HG02623 (cell line): ENCODE results near the gene WDR72.
"Not testable (repeated sequence)": the region's sequence is repeated elsewhere in the genome, so short reads cannot be mapped to it uniquely, and the experiment has no call there.

Experiments
- ATAC-seq: cut with Tn5 transposase; IDR thresholded peaks from one replicate; pipeline ENCODE4 v1.9.1; 2021; ENCODE audit warnings: moderate library complexity; ENCODE audit not compliant: unreplicated experiment

WDR72 gene

DNA sequence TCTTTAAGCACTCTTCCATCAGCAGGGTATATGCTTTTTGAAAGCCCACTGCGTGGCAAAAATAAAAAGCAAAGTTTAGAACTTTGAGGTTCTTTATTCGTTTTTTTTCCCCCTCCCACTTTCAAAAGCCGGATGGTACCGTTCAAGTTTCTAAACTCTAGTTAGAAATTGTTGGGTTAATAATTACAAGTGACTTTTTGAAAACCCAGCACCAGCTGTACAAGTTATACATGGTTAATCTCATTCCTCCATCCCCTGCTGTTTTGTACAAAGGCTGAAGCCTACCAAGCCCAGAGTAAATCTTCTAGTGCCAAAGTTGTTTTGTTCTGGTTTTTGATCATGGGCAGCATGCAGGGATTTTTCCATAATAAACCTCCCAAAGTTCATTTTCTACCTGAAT lies 48.6 kb downstream of the WDR72 start:
- no peak for ATAC-seq

DNA sequence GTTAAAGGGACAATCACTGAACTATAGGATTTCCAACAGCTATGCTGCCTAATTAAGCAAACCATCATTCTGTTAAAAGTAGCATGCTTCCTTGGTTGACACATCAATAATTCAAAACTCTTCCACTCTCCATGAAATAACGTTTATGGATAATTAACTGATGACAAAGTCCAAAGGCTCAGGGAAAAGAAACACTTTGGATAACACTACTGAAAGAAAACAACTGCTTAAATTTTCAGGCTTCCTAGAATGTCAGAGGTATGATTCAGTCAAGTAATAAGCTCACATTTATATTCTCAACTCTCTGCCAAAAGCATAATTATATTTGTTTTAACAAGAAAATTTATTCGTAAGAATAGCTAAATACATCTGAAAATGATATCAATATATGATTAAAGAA lies 49.6 kb downstream of the WDR72 start:
- ATAC-seq: no peak

- ATAC-seq: no peak
Observed at GRCh38 chr15:53695365-53695764, 64.1 kb downstream of the WDR72 start.

DNA sequence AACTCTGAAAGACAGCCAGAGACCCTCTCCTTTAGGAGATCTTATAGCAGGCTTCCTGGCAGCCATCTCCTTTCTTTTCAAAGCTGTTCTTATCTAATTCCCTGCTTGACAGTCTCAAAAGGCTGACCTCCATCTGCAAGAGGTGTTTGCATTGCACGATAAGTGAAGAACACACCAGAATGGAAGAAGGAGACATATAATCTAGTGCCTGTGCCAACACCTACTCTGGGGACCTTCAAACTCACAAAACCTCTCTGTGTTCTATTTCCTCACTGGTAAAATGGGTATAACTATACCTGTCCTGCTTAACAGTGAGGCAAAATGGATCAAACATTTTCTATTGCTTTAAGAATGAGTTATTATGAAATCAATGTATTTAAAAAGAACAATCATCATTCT lies 65.0 kb downstream of the WDR72 start:
- ATAC-seq: no peak

- no peak for ATAC-seq
Observed at GRCh38 chr15:53693729-53694475, 65.6 kb downstream of the WDR72 start.

DNA sequence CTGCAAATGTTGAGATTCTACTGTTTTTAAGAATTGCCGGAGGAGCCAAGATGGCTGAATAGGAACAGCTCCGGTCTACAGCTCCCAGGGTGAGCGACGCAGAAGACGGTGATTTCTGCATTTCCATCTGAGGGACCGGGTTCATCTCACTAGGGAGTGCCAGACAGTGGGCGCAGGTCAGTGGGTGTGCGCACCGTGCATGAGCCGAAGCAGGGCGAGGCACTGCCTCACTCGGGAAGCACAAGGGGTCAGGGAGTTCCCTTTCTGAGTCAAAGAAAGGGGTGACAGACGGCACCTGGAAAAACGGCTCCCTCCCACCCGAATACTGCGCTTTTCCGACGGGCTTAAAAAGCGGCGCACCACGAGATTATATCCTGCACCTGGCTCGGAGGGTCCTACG lies 75.3 kb downstream of the WDR72 start:
- not testable (repeated sequence) for ATAC-seq

DNA sequence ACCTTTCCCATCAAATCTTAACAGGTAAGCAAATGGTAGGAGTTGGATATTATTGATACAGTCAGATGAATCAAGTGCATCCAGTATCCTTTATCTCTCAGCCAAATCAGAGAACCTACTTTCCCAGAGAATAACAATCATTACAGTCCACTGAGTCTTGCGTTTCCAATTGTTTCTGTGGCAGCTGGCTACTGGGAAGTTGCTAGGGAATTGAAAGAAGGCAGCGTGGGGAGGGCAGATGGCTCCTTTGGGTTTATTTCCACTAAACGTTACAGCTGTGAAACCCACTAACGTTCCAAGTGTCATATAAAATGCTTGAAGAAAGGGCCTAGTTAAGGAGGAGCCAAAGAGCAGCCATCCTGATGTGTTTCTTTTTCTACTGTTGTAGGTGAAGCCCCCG lies 78.4 kb downstream of the WDR72 start:
- ATAC-seq: no peak

DNA sequence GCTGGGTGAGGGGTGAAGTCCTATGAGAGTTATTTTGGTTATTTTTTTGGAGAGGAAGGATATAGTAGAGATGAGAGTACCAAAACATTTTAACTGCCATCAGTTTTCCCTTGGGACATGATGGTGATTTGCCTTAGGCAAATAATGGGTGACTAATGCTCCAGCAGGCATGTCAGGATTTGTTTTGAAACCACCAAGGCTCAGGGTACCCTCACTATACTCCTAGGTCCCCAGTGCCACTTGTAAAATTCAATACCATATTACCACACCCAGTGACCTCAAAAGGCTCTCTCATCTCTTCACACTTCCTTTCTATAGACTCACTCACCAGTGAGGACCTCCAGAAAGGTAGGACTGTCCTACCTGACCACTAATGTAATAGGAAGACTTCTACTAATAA lies 83.6 kb downstream of the WDR72 start:
- no peak for ATAC-seq

DNA sequence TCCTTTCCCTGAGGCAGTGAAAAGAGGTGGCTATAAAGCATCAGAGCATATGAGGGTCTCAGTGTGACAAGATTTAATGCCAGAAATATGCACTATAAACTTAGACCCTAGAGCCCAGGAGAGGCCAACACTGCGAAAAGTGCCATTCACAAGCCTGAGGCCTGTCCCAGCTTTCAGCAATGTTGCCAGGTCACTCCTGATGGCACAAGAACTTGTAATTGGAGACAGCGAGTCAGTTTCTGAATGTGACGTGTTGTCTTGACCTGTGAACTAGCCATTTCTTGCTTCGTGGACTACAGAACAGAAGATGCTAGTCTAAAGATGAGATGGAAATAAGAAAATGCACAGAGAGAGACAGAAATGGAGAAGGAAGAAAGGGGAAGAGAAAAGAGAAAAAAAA lies 87.9 kb downstream of the WDR72 start:
- ATAC-seq: no peak

- no peak for ATAC-seq
Observed at GRCh38 chr15:53670701-53671100, 88.8 kb downstream of the WDR72 start.

DNA sequence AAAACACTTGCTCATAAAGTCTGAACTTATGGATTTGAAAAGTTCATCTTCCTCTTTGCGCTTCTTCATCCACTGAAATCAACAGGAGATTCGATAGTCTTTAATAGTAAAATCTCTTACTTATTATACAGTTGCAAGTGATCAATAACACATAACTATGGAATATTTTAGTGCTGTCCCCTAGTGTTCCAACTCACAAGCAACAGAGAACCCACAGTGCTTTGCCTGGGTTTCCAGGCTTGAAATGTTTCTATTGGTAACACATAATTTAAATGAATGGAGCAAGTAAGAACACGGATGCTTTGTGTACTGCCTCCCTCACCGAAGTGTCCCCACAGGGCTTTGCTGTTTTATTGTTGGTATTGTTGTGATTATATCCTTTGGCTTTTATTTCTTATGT lies 93.5 kb downstream of the WDR72 start:
- no peak for ATAC-seq

DNA sequence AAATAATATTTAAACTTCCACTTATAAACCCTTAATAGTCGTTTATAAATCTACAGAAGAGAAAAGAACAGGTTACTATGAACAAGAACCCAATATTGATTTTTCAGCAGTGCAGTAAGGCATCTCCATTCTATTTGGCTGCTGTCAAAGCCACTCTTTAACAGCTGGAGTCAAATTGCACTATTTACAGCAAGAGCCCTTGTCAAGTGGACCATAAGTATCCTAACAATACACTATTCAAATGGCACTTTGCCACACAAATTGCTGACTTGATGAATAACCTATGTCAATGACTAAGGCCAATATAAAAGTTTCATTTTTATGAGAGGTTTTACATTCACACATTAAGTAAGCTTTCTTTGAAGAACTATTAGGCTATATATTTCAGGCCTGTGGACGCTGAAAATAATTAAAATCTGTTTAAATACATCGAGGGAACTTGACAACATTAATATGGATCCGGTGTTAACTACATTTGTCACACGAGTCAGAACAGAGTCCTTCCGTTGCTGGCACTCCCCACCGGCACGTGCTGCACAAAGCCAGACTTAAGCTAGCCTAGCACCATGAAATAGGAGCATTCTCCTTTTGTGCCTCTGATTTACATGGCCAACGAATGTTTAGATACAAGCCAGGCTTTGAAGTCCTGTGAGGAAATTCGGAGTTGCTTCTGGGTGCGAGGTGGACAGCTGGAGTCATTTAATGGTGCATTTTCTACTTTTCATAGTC lies 100.5 kb downstream of the WDR72 start:
- no peak for ATAC-seq

GRCh38 chr15:53658255-53658654 lies 101.2 kb downstream of the WDR72 start:
- no peak for ATAC-seq

- no peak for ATAC-seq
Observed at GRCh38 chr15:53648934-53649333, 110.5 kb downstream of the WDR72 start.

GRCh38 chr15:53644660-53645059 lies 114.8 kb downstream of the WDR72 start:
- ATAC-seq: no peak

DNA sequence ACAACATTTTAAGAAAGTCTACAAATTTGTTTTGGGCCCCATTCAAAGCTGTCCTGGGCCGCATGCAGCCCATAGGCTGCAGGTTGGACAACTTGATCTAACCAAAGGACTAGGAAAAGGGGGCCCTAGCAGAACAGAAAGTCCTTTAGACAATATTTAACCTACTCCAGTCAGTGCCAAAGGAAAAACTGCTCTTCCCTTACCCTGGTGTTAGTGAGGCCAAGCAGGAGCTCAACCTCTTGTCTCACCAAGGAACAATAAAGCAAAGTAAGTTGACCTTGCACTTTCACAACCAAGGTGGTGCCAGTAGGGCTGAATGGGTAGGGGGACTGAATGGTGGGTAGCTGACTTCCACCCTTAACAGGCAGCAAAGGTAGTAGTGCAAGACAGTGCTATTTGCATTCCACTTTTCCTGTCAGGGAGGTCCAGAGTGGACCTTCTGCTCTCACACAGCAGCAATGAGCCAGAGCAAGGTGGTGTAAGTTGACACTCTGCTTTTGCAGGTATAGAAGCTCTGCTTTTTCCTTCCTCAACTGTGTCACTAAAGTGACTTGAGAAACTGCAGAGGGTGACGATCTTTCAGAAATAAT lies 124.9 kb downstream of the WDR72 start:
- ATAC-seq: no peak

GRCh38 chr15:53627279-53627678 lies 132.2 kb downstream of the WDR72 start:
- no peak for ATAC-seq

GRCh38 chr15:53625962-53626845 lies 133.3 kb downstream of the WDR72 start:
- no peak for ATAC-seq

DNA sequence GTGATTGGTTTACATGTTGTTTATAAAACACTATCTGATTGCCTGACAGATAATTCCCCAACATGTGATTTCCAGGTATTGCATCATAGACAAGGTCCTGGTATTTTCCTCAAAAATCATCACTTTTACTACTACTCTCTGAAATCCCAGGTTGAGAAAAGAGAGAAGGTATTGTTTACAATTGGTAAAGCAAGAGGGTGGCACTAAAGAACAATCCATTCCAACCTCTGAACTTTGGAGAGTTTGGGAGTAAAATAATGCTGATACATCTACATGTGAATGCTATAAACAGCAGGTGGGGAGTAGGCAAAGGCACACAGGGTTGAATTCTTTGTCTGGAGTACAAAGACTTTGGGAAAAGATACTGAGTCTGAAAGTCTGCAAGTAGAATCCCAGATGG lies 134.2 kb downstream of the WDR72 start:
- no peak for ATAC-seq

DNA sequence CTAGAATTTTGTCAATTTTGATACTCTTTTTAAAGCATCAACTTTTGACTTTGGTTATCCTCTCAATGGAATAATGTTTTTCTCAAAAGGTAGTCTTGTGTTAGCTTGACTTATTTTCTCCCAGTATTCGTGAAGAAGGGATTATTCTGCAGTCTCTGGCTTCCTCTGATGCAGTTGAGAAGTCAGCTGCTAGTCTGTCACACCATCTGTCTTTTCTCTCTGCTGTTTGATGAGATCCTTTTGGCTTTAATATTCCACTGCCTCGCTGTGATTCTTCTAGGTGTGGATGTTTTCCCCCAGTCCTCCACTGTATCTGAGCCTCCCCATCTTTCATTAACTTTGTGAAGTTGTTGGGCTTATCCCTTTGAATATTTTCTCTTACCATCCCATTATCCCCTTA lies 141.0 kb downstream of the WDR72 start:
- no peak for ATAC-seq
